Smooth muscle cell (in vitro differentiated cells): Measurements from ENCODE around the gene IRF5. TPM values are rescaled to one million over a fixed set of nuclear protein-coding genes. Genes with fewer than 3 reads are reported as not detected.
"Not testable (repeated sequence)": the region's sequence is repeated elsewhere in the genome, so short reads cannot be mapped to it uniquely, and the experiment has no call there.

Experiments used
- DNase-seq: peaks from one replicate; lab custom pipeline; 2025; ENCODE audit not compliant: unreplicated experiment; lab: John Stamatoyannopoulos, UW
- H2AFZ ChIP-seq: fragments of 200-600 bp; sonication (generic); 2 replicates; pipeline ENCODE4 v1.6.0; 2016; ENCODE audit warnings: antibody characterized with exemption, low read depth, mild to moderate bottlenecking
- H3F3A ChIP-seq: fragments of 200-600 bp; sonication (generic); 2 replicates; pipeline ENCODE4 v1.6.0; 2017; ENCODE audit warnings: antibody characterized with exemption, low read depth
- H3K27ac ChIP-seq: fragments of 200-600 bp; sonication (generic); 2 replicates; pipeline ENCODE4 v1.5.1; 2016; ENCODE audit warnings: low read depth, mild to moderate bottlenecking
- H3K27me3 ChIP-seq: fragments of 200-600 bp; sonication (generic); 2 replicates; pipeline ENCODE4 v1.6.1; 2016; ENCODE audit warnings: low read depth, mild to moderate bottlenecking
- H3K36me3 ChIP-seq: fragments of 200-600 bp; sonication (generic); 2 replicates; pipeline ENCODE4 v1.5.1; 2016; ENCODE audit warnings: low read depth
- H3K4me1 ChIP-seq: fragments of 200-600 bp; sonication (generic); 2 replicates; pipeline ENCODE4 v1.5.1; 2016; ENCODE audit warnings: low read depth
- H3K4me2 ChIP-seq: fragments of 200-600 bp; sonication (generic); 2 replicates; pipeline ENCODE4 v1.6.0; 2016; ENCODE audit warnings: mild to moderate bottlenecking
- H3K4me3 ChIP-seq: fragments of 200-600 bp; sonication (generic); 2 replicates; pipeline ENCODE4 v1.5.1; 2016; ENCODE audit warnings: mild to moderate bottlenecking
- H3K79me2 ChIP-seq: fragments of 200-600 bp; sonication (generic); 2 replicates; pipeline ENCODE4 v1.6.0; 2016; ENCODE audit warnings: low read depth, mild to moderate bottlenecking
- H3K9ac ChIP-seq: fragments of 200-600 bp; sonication (generic); 2 replicates; pipeline ENCODE4 v1.6.0; 2016; ENCODE audit warnings: low read depth
- H3K9me3 ChIP-seq: fragments of 200-600 bp; sonication (generic); replicated peaks from 2 replicates; pipeline ENCODE4 v1.5.1; 2016; ENCODE audit warnings: low read depth
- H4K20me1 ChIP-seq: fragments of 200-600 bp; sonication (generic); 2 replicates; pipeline ENCODE4 v1.6.0; 2016; ENCODE audit warnings: low read depth
- WGBS: methylation state at CpG from one replicate; pipeline ENCODE4 v1.1.7; 2016; ENCODE audit warnings: low lambda C conversion rate; 5-methylcytosine and 5-hydroxymethylcytosine counted together
- polyA plus RNA-seq: library from polyadenylated mRNA; unstranded; fragments of >200 nt; fragmentation: Nextera tagmentation; extraction: Ambion mirVana; gene quantifications from 2 replicates; pipeline ENCODE4 v1.2.1, GENCODE V29; 2016
- total RNA-seq: library from RNA; depleted of rRNA; stranded (reverse); fragments of >200 nt; gene quantifications from 2 replicates; pipeline ENCODE4 v1.2.3, GENCODE V29; 2014
- TF ChIP-seq, protein P1 (sequence below): fragments of 200-600 bp; sonication (generic); IDR thresholded peaks from 2 replicates; pipeline ENCODE4 v1.5.1; 2017; ENCODE audit warnings: borderline replicate concordance, mild to moderate bottlenecking, antibody characterized with exemption; ENCODE audit not compliant: insufficient read depth, poor library complexity, severe bottlenecking

Gene IRF5
- total and polyA plus RNA-seq, 2 experiments from 2014 or later = 0.35 to 0.76 TPM

DNA sequence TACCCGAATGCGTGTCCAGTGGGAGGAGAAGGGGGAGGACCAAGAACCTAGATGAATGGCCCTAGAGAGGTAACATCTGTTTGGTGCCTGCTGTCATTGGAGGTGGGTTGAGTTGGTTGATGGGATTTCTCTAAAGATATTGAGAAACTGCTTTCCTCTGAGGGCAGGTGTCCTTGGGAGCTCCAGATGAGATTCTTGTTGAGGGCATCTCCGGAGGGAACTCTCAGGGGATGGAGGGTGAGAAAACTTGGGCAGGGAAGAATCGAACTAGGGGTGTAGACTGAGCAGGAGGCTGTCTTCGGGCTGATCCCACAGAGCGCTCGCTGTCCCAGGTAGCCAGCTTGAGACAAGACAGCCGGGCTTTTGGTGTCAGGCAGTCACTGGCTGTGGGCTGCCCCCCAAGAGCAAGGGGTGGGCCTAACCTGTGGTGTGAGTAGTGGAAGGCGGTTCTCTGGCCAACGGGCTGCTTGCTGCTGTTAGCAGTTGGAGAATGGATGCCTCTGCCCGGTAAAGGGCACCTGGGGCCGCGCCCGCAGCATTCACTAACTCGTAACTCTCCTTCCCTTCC, 3.7 kb downstream of the IRF5 start:
- Histone ChIP-seq H3K4me1 (no peaks in the 10 kb centered on the region), H3K79me2 (no peaks in the 10 kb centered on the region), H4K20me1 (no peaks in the 10 kb centered on the region), H3K9ac (no peak overlapping the region), H3K27ac (no peak overlapping the region), H3K4me3 (no peak overlapping the region), H3F3A (no peaks in the 10 kb centered on the region), H3K27me3 (peaks cover 50% of the 10 kb centered on the region), H2AFZ (no peak overlapping the region), H3K4me2 (no peak overlapping the region), H3K36me3 (no peaks in the 10 kb centered on the region), H3K9me3 (no peaks in the 10 kb centered on the region)
- TF ChIP-seq, protein P1, sequence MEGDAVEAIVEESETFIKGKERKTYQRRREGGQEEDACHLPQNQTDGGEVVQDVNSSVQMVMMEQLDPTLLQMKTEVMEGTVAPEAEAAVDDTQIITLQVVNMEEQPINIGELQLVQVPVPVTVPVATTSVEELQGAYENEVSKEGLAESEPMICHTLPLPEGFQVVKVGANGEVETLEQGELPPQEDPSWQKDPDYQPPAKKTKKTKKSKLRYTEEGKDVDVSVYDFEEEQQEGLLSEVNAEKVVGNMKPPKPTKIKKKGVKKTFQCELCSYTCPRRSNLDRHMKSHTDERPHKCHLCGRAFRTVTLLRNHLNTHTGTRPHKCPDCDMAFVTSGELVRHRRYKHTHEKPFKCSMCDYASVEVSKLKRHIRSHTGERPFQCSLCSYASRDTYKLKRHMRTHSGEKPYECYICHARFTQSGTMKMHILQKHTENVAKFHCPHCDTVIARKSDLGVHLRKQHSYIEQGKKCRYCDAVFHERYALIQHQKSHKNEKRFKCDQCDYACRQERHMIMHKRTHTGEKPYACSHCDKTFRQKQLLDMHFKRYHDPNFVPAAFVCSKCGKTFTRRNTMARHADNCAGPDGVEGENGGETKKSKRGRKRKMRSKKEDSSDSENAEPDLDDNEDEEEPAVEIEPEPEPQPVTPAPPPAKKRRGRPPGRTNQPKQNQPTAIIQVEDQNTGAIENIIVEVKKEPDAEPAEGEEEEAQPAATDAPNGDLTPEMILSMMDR = no peak
- WGBS = 88% methylated on average over 15 of the region's 15 CpGs
- no peak for DNase-seq

DNA sequence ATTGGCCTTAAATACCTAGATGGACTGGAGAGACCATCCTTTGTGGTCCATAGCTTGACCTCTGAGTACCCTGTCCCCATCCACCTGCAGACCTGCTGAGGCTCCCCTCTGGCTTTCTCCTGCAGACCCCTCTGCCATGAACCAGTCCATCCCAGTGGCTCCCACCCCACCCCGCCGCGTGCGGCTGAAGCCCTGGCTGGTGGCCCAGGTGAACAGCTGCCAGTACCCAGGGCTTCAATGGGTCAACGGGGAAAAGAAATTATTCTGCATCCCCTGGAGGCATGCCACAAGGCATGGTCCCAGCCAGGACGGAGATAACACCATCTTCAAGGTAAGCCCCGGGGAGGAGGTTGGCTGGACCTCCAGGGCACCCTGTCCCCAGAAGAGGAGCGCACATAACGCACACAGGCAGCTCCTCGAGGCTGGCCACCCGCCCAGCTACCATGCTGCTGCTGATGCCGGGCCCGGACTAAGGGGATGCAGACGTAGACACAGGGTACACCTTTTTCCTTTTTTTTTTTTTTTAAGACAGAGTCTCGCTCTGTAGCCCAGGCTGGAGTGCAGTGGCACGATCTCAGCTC, 4.3 kb downstream of the IRF5 start:
- WGBS = 87% methylated on average over 15 of the region's 16 CpGs
- H4K20me1 ChIP-seq = no peaks in the 10 kb centered on the region
- H3K79me2 ChIP-seq = no peaks in the 10 kb centered on the region
- no peak overlapping the region for H3K9ac ChIP-seq
- peaks cover 44% of the 10 kb centered on the region for H3K27me3 ChIP-seq
- no peak overlapping the region for H3K4me2 ChIP-seq
- no peaks in the 10 kb centered on the region for H3F3A ChIP-seq
- TF ChIP-seq, protein P1 = no peak
- no peaks in the 10 kb centered on the region for H3K9me3 ChIP-seq
- H3K4me3 ChIP-seq = no peak overlapping the region
- no peak overlapping the region for H2AFZ ChIP-seq
- no peaks in the 10 kb centered on the region for H3K36me3 ChIP-seq
- no peaks in the 10 kb centered on the region for H3K4me1 ChIP-seq
- DNase-seq = no peak
- no peak overlapping the region for H3K27ac ChIP-seq

DNA sequence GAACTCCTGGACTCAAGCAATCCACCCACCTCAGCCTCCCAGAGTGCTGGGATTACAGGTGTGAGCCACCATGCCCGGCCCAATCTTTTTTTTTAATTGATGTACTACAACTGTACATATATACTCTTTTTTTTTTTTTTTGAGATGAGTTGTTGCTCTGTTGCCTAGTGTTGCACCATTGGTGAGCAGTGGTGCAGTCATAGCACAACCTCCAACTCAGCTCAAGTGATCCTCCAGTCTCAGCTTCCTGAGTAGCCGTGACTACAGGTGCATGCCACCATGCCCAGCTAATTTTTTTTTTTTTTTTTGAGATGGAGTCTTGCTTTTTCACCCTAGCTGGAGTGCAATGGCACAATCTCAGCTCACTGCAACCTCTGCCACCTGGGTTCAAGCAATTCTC, 5.5 kb downstream of the IRF5 start:
- H3K36me3 ChIP-seq = not testable (repeated sequence)
- WGBS = 98% methylated on average over 2 of the region's 2 CpGs

DNA sequence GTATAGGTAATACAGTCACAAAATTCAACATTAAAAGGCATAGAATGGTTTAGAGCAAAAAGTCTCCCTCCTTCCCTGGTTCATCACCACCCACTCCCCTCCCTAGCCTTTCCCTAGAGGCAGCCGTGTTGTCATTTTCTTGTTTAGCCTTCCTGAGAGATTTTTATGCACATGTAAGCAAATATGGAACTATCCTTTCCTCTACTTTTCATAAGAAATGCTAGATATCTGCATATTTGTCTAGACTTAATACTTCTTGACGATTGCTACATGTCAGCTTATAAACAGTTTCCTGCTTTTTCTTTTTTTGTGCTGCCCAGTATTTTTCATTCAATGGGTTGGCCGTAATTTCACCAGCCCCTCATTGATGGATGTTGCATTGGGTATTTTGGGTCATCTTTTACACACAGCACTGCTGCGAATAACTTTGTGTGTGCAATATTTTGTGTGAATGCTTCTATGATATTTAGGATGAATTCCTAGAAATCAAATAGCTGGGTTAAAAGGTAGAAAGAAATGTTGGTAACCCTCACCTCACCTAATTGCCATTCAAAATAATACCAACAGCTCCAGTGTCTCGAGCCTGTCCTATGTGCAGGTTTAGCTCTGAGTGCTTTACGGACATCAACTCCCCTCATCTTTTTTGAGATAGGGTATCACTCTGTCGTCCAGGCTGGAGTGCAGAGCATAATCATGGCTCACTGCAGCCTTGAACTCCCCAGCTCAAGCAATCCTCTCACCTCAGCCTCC, 6.9 kb downstream of the IRF5 start:
- no peaks in the 10 kb centered on the region for H3K4me1 ChIP-seq
- H2AFZ ChIP-seq = no peak overlapping the region
- no peaks in the 10 kb centered on the region for H3K79me2 ChIP-seq
- H3K9ac ChIP-seq = no peak overlapping the region
- H4K20me1 ChIP-seq = no peaks in the 10 kb centered on the region
- H3K9me3 ChIP-seq = no peaks in the 10 kb centered on the region
- TF ChIP-seq, protein P1 = no peak
- whole genome bisulfite sequencing = 90% methylated on average over 7 of the region's 7 CpGs
- no peak overlapping the region for H3K27ac ChIP-seq
- no peaks in the 10 kb centered on the region for H3K36me3 ChIP-seq
- no peak for DNase-seq
- no peak overlapping the region for H3K4me3 ChIP-seq
- peaks cover 17% of the 10 kb centered on the region for H3K27me3 ChIP-seq
- H3F3A ChIP-seq = no peaks in the 10 kb centered on the region
- no peak overlapping the region for H3K4me2 ChIP-seq

More for the DNA sequence above, 5.5 kb downstream of the IRF5 start:
- not testable (repeated sequence) for H3K4me2 ChIP-seq, H3K79me2 ChIP-seq, H3K4me3 ChIP-seq, H2AFZ ChIP-seq, H3K27ac ChIP-seq, H3K9me3 ChIP-seq, DNase-seq, H3F3A ChIP-seq, H3K9ac ChIP-seq, H3K4me1 ChIP-seq, H4K20me1 ChIP-seq
- H3K27me3 ChIP-seq = peaks cover 31% of the 10 kb centered on the region
